Ureter (tissue), 1 donor: ENCODE measurements around the gene RUNX1. TPM values are rescaled to one million over a fixed set of nuclear protein-coding genes. Genes with fewer than 3 reads are reported as not detected.

ENCODE experiments used
- DNase-seq: peaks from one replicate; pipeline ENCODE4 v3.0.0-alpha.2; 2020; ENCODE audit warnings: low spot score
- total RNA-seq: library from RNA; stranded (reverse); gene quantifications from one replicate; pipeline ENCODE4 v1.2.4, GENCODE V29; 2023
- donor health status: DM: yes; HTN: yes; CAD: no.

RUNX1 gene
- total RNA-seq, 1 donor from 2014 or later = 84.0 TPM

- no peak for DNase-seq
These were observed 12.4 kb downstream of the RUNX1 start for GRCh38 chr21:35036465-35037383.

DNA sequence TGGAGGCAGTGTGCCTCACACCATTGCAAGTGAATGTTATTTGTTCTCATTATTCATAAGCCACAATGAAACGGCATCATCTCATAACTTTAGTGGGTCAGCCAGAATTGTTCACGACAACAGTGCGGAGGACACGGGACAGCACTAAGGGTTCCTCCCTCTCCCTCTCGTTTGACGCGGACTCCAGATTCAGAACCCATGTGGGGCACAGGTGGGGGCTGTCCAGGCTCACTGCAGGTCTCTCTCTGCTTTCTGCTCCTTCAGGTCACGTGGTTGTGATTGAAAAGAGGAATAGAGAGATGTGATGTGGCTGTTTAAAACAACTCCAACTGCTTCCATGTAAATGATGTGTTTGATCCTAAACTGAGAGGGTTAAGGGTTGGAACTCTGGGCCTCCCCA, 13.5 kb downstream of the RUNX1 start:
- DNase-seq = no peak

- DNase-seq = no peak
These were observed 14.0 kb downstream of the RUNX1 start for GRCh38 chr21:35035116-35035515.

DNA sequence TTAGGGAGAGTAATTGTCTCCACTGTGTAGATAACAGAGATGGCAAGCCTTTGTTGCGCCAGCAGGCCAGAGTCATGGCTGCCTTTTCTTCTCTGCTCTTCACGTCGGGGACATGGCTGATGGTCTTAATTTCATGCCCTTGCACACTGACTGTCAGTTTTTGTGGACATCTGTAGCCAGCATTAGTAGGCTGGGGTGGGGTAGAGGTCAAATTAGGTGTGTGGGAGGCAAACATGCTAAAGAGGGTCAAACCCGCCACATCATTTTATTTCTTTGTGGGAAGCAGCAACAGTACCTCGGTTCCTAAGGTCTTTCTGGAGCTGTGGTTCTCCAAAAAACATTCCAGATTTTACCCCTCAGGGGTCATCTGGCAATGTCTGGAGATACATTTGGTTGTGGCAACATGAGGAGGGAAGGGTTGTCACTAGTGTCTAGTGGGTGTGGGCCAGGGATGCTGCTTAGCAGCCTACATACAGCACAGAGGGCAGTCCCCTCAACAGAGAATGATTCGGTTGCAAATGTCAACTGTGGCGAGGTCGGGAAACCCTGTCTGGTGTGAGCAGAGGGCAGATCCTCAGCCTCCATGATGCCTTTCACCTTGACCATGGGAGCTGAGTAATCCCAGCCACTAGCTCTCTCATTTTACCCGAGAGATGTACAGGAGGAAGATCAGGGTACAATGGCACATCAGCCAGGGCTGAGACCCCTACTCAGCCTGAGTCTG, 14.7 kb downstream of the RUNX1 start:
- DNase-seq = no peak

- DNase-seq = no peak
These were observed 16.4 kb downstream of the RUNX1 start for GRCh38 chr21:35032474-35033263.

- no peak for DNase-seq
These were observed 20.6 kb downstream of the RUNX1 start for GRCh38 chr21:35028451-35028978.

GRCh38 chr21:35027563-35028450, 21.3 kb downstream of the RUNX1 start:
- no peak for DNase-seq

DNA sequence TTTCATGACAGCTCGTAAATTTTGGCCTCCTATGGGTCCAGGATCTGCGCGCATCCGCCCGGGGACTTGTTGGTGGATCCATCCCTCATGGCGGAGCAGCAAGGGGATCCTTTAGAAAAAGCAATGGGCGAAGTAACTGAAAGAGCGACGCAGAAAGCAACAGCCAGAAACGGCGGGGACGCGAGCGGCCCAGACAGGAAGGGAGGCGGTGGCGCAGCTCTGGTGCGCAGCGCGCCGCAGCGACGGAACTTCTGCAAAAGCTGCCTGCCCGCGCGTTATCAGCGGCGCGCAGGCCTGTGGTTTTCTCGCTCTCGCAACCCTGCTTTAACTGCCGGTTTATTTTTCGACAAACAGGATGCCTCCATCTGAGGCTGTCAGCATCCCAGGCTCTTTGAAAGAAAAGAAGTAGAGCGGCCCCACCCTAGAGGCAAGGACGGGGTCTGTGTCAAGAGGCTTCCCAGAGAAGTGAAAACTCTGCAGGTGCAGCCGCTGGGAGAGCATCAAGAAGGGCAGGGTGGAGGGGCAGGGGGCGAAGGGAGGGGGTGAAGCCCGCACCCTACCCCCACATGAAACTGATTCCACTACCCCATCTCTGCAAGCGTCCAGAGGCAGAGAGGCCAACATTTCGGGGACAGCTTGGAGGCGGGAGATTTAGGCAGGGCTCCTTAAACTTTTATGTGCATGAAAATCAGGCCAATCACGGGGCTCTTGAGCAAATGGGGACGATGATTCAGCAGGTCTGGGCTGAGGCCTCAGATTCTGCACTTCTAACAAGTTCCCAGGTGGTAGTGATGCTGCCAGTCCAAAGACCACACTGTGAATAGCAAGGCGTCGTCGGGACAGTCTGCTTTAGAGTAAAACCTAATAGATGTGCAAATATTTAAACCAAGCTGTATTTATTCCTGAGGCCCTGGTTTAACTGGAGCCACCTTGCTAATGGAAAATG, 22.2 kb downstream of the RUNX1 start:
- peak; percentile 72 for DNase-seq

DNA sequence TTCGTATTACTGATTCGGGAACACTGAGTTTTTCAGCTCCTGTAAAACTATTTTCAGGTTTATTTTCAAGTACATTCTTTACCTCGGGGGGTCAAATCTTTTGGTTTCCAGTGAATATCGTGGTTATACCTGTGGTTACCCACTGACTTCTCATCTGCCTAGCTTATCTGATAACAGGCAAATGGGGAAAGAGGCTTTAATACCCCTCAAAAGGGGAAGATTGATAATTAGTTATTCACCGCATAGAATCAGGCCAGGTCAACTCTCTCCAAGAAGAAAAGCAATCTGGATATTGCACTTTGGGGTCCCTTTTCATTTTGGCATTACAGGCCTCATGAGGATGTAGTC, 23.0 kb downstream of the RUNX1 start:
- no peak for DNase-seq

GRCh38 chr21:35025206-35026152, 23.6 kb downstream of the RUNX1 start:
- no peak for DNase-seq

DNA sequence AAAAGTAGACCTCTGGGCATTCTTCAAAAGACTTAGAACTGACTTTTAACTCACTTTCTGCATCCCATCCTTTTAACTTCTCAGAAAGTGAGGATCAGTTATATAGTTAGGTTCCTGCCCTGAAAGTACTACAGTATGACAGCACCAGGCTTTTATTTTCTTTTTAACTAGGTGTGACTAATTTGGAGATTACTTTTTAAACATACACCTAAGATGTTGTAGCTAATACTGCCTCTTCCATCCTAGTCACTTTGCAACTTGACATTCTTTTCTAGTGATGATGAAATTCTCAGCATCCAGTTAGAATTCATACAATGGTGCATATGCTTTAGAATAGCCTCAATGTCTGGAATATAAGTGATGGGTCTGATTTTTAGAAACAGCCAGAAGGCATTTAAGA, 24.6 kb downstream of the RUNX1 start:
- no peak for DNase-seq

DNA sequence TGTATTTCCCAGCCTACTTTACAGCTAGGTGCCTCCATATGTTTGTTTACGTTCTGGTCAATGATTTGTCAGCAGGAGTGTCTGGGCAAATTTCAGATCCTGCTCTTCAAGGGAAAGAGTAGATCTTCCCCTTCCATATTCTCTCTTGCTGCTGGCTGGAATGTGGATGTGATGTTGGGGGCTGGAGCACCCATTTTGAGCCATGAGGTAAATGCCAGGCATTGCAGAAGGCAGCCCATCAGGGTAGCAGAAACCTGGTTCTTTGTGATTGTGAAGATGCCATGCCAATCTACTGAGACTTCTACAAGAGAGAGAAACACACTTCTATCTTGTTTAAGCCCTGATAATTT, 25.1 kb downstream of the RUNX1 start:
- no peak for DNase-seq

- no peak for DNase-seq
These were observed 25.6 kb downstream of the RUNX1 start for GRCh38 chr21:35023396-35024070.

DNA sequence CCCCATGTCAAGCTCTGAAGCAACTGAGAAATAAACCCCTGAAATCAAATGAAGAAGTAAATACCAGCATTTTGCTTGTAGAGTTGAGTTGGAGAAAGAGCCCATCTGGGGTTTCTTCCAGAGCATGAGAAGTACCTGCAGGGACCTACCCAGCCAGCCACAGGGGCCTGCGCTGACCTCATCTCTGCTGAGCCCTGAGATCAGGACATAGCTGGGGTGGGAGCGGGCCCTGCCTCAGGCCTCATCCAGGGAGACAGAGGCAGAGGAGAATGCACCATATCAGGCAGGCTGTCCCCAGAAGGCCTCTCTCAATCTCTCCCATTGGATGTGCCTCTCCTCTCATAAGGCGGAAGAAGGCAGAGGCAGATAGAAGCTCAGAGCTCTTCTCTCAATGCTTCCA, 27.6 kb downstream of the RUNX1 start:
- DNase-seq = no peak

GRCh38 chr21:35020902-35021301, 28.2 kb downstream of the RUNX1 start:
- DNase-seq = no peak

DNA sequence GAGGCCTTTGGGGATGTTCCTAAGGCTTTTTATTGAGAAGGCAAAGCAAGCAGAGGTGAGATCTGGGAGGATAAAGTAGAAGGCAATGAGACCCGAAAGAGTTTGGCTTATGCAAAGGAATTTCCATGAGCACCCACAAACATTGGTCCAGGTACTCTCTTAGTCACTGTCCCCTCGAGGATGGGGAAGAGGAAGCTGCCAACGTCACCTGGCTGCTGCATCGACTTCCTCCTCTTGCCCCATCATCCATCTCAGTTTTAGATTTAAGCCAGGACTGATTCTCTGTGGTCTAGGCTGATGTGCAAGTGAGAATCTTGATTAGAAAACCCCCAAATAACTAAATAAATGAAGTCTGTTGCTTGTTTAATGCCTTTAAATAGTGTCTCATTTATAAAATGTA, 28.7 kb downstream of the RUNX1 start:
- DNase-seq = no peak

- peak; percentile 62 for DNase-seq
These were observed 29.5 kb downstream of the RUNX1 start for GRCh38 chr21:35019631-35020032.

DNA sequence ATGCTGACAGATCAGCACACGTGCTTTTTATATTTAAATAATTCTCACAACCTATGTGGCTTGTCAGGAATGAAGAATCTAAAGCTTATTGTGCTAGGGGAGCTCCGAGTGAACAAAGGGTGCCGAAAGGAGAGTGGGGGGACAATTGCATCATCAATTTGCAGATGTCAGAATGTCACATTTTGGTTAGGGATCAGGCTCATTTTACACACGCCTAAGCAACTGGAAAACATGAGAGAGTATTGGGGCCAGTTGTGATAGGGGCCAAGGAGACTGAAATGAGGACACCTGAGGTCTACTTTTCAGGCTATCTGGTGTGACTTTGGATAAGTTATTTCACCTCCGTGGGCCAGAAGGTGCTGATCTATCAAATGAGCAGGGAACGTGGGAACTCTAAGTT, 31.8 kb downstream of the RUNX1 start:
- no peak for DNase-seq
